Measurements from ENCODE around the gene ATE1. TPM values are rescaled to one million over a fixed set of nuclear protein-coding genes. Genes with fewer than 3 reads are reported as not detected.
A peak's percentile ranks its signal among the peaks of the same experiment; 100 is the strongest.

Gene ATE1
- total and polyA plus RNA-seq, 7 donors = 12.5 to 49.6 (median 31.4) TPM

DNA sequence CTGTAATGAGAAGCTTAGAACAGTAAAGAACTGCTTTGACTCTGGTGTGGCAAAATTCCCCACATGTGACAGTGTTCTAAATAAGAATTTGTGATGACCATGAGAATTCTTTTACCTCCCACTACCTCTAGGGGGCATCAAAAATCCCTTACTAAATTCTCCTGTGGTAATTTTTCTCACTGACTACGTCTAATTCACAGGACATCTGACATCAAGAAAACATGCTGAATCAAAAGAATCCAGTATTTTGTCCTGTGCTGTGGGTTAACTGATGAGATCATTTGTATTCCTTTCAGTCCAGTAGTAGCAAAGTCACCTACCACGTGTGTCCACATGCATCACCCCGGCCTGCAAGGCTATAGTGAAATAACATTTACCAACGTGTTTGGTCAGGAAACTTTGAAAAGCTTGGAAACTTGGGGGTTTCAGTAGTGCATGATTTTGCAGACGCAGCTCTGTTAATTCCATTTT, 103.8 kb downstream of the ATE1 start:
- DNase-seq = no peak
- Histone ChIP-seq H3K27ac (no peak overlapping the region), H3K9me3 (no peaks in the 10 kb centered on the region), H3K4me3 (no peak overlapping the region), H3K4me1 (peaks cover 0 to 2% (median 0%) of the 10 kb centered on the region in 4 donors), H3K36me3 (peaks cover 0 to 9% (median 3%) of the 10 kb centered on the region in 4 donors), H3K27me3 (no peaks in the 10 kb centered on the region)
- 72 to 79% methylated on average over 5 of the region's 5 CpGs for WGBS, 2 donors
- intact Hi-C loops (cut with DNase I) = no loop called here
- TF ChIP-seq EP300 (IDR thresholded peaks at IDR 0.05) = no peak
- TF ChIP-seq, protein P1, sequence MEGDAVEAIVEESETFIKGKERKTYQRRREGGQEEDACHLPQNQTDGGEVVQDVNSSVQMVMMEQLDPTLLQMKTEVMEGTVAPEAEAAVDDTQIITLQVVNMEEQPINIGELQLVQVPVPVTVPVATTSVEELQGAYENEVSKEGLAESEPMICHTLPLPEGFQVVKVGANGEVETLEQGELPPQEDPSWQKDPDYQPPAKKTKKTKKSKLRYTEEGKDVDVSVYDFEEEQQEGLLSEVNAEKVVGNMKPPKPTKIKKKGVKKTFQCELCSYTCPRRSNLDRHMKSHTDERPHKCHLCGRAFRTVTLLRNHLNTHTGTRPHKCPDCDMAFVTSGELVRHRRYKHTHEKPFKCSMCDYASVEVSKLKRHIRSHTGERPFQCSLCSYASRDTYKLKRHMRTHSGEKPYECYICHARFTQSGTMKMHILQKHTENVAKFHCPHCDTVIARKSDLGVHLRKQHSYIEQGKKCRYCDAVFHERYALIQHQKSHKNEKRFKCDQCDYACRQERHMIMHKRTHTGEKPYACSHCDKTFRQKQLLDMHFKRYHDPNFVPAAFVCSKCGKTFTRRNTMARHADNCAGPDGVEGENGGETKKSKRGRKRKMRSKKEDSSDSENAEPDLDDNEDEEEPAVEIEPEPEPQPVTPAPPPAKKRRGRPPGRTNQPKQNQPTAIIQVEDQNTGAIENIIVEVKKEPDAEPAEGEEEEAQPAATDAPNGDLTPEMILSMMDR (IDR thresholded peaks at IDR 0.05) = peak in 2 of 4 experiments; percentile 33 to 58

GRCh38 chr10:121822724-121823123, 105.1 kb downstream of the ATE1 start:
- H3K27me3 ChIP-seq = no peaks in the 10 kb centered on the region
- no peaks in the 10 kb centered on the region for H3K9me3 ChIP-seq
- TF ChIP-seq POLR2AphosphoS5 (IDR thresholded peaks at IDR 0.05) = no peak
- no peak for TF ChIP-seq POLR2A (IDR thresholded peaks at IDR 0.05)
- no peak for TF ChIP-seq EP300 (IDR thresholded peaks at IDR 0.05)
- TF ChIP-seq, protein P1 (IDR thresholded peaks at IDR 0.05) = no peak
- H3K36me3 ChIP-seq = peaks cover 0 to under 1% (median 0%) of the 10 kb centered on the region in 4 donors
- H3K4me1 ChIP-seq = peaks cover 0 to 8% (median 0%) of the 10 kb centered on the region in 4 donors
- no peak overlapping the region for H3K4me3 ChIP-seq
- intact Hi-C loops (cut with DNase I) = no loop called here
- WGBS, 2 donors = 65 to 85% methylated on average over 3 of the region's 3 CpGs
- no peak overlapping the region for H3K27ac ChIP-seq
- no peak for DNase-seq

- DNase-seq = no peak
- no peaks in the 10 kb centered on the region for H3K36me3 ChIP-seq
- no peak overlapping the region for H3K27ac ChIP-seq
- H3K9me3 ChIP-seq = no peaks in the 10 kb centered on the region
- TF ChIP-seq POLR2A (IDR thresholded peaks at IDR 0.05) = no peak
- TF ChIP-seq, protein P1 (IDR thresholded peaks at IDR 0.05) = no peak
- intact Hi-C loops (cut with DNase I) = no loop called here
- WGBS, 2 donors = 90 to 95% methylated on average over 1 of the region's 1 CpG
- no peaks in the 10 kb centered on the region for H3K27me3 ChIP-seq
- H3K4me3 ChIP-seq = no peak overlapping the region
- peaks cover 0 to 8% (median 0%) of the 10 kb centered on the region in 4 donors for H3K4me1 ChIP-seq
Measured at GRCh38 chr10:121822180-121822579, 105.7 kb downstream of the ATE1 start.

DNA sequence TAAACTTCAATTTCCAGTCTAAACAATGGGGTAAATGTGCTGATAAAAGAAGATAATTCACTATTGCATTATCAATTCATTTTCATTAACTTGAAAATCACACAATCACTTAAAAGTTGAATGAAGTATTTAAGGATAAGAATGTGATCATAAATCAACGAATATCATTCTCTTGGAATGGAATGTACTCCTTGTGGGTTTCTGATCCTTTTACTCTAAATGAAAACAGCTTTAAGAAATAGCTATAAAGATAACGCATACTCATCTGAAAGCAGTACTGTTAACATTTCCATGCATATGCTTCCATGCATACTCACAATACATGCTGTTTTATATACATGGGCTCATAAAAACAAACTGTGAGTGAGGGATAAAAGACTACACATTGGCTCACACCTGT, 108.8 kb downstream of the ATE1 start:
- Histone ChIP-seq H3K36me3 (no peaks in the 10 kb centered on the region), H3K4me1 (peaks cover 0 to 8% (median 0%) of the 10 kb centered on the region in 4 donors), H3K27ac (no peak overlapping the region), H3K4me3 (no peak overlapping the region), H3K9me3 (no peaks in the 10 kb centered on the region), H3K27me3 (no peaks in the 10 kb centered on the region)
- intact Hi-C loops (cut with DNase I) = no loop called here
- WGBS, 2 donors = 83 to 85% methylated on average over 2 of the region's 2 CpGs
- no peak for DNase-seq
- TF ChIP-seq POLR2A (IDR thresholded peaks at IDR 0.05) (no peak), POLR2AphosphoS5 (IDR thresholded peaks at IDR 0.05) (no peak), EP300 (IDR thresholded peaks at IDR 0.05) (no peak)
- TF ChIP-seq, protein P1 (IDR thresholded peaks at IDR 0.05) = no peak

- H3K4me1 ChIP-seq = peaks cover 0 to 8% (median 0%) of the 10 kb centered on the region in 4 donors
- DNase-seq = no peak
- TF ChIP-seq POLR2AphosphoS5 (IDR thresholded peaks at IDR 0.05) (no peak), POLR2A (IDR thresholded peaks at IDR 0.05) (no peak), EP300 (IDR thresholded peaks at IDR 0.05) (no peak)
- TF ChIP-seq, protein P1 (IDR thresholded peaks at IDR 0.05) = no peak
- intact Hi-C loops (cut with DNase I) = no loop called here
- H3K27me3 ChIP-seq = no peaks in the 10 kb centered on the region
- no peak overlapping the region for H3K27ac ChIP-seq
- WGBS, 2 donors = 45 to 65% methylated on average over 2 of the region's 2 CpGs
- H3K4me3 ChIP-seq = no peak overlapping the region
- no peaks in the 10 kb centered on the region for H3K36me3 ChIP-seq
- no peaks in the 10 kb centered on the region for H3K9me3 ChIP-seq
Measured at GRCh38 chr10:121818599-121818998, 109.2 kb downstream of the ATE1 start.

Data from sigmoid colon (tissue), 7 donors.